DOHH2 (cell line): ENCODE results near the gene AK3.

ENCODE experiments used
- EZH2phosphoT487 ChIP-seq: fragments of 200-600 bp; sonication (generic); IDR thresholded peaks from 2 replicates; pipeline ENCODE4 v1.6.1; 2017; ENCODE audit warnings: borderline replicate concordance, mild to moderate bottlenecking, antibody characterized with exemption, low read length, moderate library complexity, mixed read lengths
- TF ChIP-seq, protein P1 (sequence below): fragments of 200-600 bp; sonication (generic); IDR thresholded peaks from one replicate; pipeline ENCODE4 v1.5.1; 2014; ENCODE audit warnings: antibody characterized with exemption, mild to moderate bottlenecking, low read depth, low read length; ENCODE audit not compliant: poor library complexity, severe bottlenecking

DNA sequence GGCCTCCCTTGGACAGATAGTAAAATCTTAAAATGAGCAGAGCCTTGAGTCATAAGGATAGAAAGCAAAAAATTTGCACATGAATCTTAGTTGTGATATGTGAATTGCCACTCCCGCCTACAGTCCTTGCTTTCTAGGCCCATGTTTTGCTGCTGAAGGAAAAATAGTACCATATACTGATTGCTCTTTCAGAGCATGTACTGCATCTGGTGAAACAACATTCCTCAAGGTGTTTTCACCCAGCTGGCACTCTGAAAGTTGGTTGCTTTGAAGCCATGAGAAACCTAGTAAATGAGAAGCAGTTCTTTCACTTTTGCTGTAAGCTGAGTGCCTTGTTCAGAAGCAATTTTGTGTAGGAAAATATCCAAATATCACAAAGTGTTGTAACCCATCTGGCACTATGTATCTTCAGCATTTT, 51.3 kb downstream of the AK3 start:
- TF ChIP-seq, protein P1, sequence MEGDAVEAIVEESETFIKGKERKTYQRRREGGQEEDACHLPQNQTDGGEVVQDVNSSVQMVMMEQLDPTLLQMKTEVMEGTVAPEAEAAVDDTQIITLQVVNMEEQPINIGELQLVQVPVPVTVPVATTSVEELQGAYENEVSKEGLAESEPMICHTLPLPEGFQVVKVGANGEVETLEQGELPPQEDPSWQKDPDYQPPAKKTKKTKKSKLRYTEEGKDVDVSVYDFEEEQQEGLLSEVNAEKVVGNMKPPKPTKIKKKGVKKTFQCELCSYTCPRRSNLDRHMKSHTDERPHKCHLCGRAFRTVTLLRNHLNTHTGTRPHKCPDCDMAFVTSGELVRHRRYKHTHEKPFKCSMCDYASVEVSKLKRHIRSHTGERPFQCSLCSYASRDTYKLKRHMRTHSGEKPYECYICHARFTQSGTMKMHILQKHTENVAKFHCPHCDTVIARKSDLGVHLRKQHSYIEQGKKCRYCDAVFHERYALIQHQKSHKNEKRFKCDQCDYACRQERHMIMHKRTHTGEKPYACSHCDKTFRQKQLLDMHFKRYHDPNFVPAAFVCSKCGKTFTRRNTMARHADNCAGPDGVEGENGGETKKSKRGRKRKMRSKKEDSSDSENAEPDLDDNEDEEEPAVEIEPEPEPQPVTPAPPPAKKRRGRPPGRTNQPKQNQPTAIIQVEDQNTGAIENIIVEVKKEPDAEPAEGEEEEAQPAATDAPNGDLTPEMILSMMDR: no peak
- TF ChIP-seq EZH2phosphoT487: no peak
